PFSK-1 (cell line): ENCODE measurements around the gene GAS5.
A peak's percentile ranks its signal among the peaks of the same experiment; 100 is the strongest.

Experiments
- POLR2AphosphoS5 ChIP-seq: IDR thresholded peaks from 2 replicates; pipeline ENCODE4 v1.6.1; 2012; ENCODE audit warnings: low read depth, mild to moderate bottlenecking, control low read depth, low read length, moderate library complexity
- TAF1 ChIP-seq: IDR thresholded peaks from 2 replicates; pipeline ENCODE4 v1.6.1; 2012; ENCODE audit warnings: low read length, control low read depth, borderline replicate concordance; ENCODE audit not compliant: insufficient read depth

DNA sequence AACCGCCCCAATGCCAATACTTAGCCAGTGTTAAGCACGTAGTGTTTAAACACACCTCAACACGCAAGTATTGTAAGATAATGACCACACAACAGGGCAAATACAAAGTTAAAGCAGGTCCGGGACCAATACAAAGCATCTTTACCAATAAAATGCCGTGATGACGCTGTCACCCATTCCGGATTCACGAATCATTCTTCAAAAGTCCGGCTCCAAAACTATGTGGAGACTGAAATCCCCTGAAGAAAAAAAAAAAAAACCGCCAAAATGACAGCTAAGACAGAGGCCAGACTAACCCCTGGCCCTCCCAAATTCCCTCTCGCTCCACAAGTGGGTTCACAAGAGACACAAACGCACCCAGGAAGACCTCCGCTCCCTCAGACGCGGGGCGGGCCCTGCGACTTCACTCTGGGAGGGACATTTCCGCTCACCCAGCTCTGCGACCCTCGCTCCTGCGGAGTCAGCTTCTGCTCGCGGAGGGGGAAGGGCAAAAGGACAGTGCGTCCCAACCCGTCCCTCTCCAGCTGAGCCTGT, 43.9 kb downstream of the GAS5 start:
- peak; percentile 10; the same call in 1 of the 2 replicates for TF ChIP-seq TAF1
- TF ChIP-seq POLR2AphosphoS5 = peak; percentile 66
